Endothelial cell of umbilical vein (primary cell): Measurements from ENCODE around the gene POU5F1.

ENCODE experiments used
- EZH2 ChIP-seq: IDR thresholded peaks from 2 replicates; pipeline ENCODE4 v1.6.1; 2012; ENCODE audit warnings: borderline replicate concordance, low read depth, mild to moderate bottlenecking, moderate library complexity, low read length, inconsistent platforms; ENCODE audit not compliant: severe bottlenecking
- MYC ChIP-seq: IDR thresholded peaks from one replicate; pipeline ENCODE4 v1.6.1; 2011; ENCODE audit warnings: mild to moderate bottlenecking, low read depth, low read length
- POLR2A ChIP-seq: IDR thresholded peaks from 2 replicates; pipeline ENCODE4 v1.6.1; 2012; ENCODE audit warnings: low read depth, mild to moderate bottlenecking, control low read depth, low read length
- TF ChIP-seq, protein P1 (sequence below), 2 donors: IDR thresholded peaks; 1 replicate in 1 of 2; 2 replicates in 1 of 2; pipeline ENCODE4 v1.5.1; 2011; ENCODE audit warnings: low read length in 2 of 2, mild to moderate bottlenecking in 2 of 2, moderate library complexity in 2 of 2, control low read depth in 1 of 2, inconsistent platforms in 1 of 2, low read depth in 1 of 2; ENCODE audit not compliant: insufficient read depth in 1 of 2; ENCODE audit errors: extremely low read depth in 1 of 2
- TF ChIP-seq, protein P2 (sequence below): IDR thresholded peaks from 2 replicates; pipeline ENCODE4 v1.6.1; 2011; ENCODE audit not compliant: insufficient read depth, insufficient read length

DNA sequence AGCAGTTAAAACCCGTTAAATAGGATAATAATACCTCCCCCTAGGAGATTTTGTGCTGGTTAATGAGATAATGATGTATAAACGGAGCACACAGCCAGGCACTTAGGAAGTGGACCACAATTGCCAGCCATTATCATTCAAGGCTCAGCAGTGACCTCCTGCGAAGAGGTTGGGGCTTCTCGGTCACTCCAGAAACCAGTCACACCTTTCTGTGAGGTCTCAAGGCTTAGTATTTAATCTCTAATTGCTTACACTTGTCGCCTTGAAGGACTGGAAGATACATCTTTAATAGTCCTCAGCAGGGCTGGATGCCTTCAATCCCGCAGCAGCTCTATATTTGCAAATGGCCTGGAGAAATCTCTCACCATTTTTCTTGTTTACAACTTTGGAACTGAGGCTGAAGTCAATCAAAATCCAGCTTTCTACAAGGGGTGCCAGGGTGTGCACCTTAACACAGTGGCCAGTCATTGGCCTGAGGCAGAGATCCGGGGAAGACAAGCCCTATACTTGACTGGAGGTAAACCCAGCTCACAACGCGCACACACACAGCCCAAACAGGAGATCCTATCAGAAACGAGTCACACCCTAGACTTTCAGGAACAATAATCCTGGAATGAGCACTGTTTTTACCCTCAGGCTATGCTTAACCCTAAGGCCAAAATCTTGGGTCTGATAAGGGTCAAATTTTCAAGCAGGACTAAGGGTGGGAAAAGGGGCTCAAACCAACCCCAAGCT is 1.2 kb downstream of the POU5F1 start:
- TF ChIP-seq, protein P1, sequence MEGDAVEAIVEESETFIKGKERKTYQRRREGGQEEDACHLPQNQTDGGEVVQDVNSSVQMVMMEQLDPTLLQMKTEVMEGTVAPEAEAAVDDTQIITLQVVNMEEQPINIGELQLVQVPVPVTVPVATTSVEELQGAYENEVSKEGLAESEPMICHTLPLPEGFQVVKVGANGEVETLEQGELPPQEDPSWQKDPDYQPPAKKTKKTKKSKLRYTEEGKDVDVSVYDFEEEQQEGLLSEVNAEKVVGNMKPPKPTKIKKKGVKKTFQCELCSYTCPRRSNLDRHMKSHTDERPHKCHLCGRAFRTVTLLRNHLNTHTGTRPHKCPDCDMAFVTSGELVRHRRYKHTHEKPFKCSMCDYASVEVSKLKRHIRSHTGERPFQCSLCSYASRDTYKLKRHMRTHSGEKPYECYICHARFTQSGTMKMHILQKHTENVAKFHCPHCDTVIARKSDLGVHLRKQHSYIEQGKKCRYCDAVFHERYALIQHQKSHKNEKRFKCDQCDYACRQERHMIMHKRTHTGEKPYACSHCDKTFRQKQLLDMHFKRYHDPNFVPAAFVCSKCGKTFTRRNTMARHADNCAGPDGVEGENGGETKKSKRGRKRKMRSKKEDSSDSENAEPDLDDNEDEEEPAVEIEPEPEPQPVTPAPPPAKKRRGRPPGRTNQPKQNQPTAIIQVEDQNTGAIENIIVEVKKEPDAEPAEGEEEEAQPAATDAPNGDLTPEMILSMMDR (IDR thresholded peaks at IDR 0.05; ENCODE audit: extremely low read depth in 1 of 2, insufficient read depth in 1 of 2, low read depth in 1 of 2, low read length in 2 of 2): no peak
- TF ChIP-seq EZH2 (no peak), MYC (no peak), POLR2A (no peak)
- TF ChIP-seq, protein P2, sequence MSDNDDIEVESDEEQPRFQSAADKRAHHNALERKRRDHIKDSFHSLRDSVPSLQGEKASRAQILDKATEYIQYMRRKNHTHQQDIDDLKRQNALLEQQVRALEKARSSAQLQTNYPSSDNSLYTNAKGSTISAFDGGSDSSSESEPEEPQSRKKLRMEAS: no peak
